Hepatocyte (in vitro differentiated cells): ENCODE data around the gene ERC2. TPM values are rescaled to one million over a fixed set of nuclear protein-coding genes. Genes with fewer than 3 reads are reported as not detected.

Experiments
- DNase-seq: peaks from one replicate; pipeline ENCODE4 v3.0.0-alpha.2; 2016; ENCODE audit warnings: low spot score
- H2AFZ ChIP-seq: fragments of 200-600 bp; sonication (generic); 2 replicates; pipeline ENCODE4 v1.6.0; 2016; ENCODE audit warnings: antibody characterized with exemption, mild to moderate bottlenecking
- H3K27ac ChIP-seq: fragments of 200-600 bp; sonication (generic); 2 replicates; pipeline ENCODE4 v1.5.1; 2016; ENCODE audit warnings: mild to moderate bottlenecking
- H3K27me3 ChIP-seq: fragments of 200-600 bp; sonication (generic); 2 replicates; pipeline ENCODE4 v1.6.1; 2016
- H3K36me3 ChIP-seq: fragments of 200-600 bp; sonication (generic); replicated peaks from 2 replicates; pipeline ENCODE4 v1.5.1; 2016; ENCODE audit warnings: low read depth; ENCODE audit not compliant: insufficient read depth
- H3K4me1 ChIP-seq: fragments of 200-600 bp; sonication (generic); 2 replicates; pipeline ENCODE4 v1.5.1; 2016; ENCODE audit warnings: mild to moderate bottlenecking, moderate library complexity; ENCODE audit not compliant: insufficient read depth
- H3K4me2 ChIP-seq: fragments of 200-600 bp; sonication (generic); 2 replicates; pipeline ENCODE4 v1.6.0; 2016
- H3K4me3 ChIP-seq: fragments of 200-600 bp; sonication (generic); 2 replicates; pipeline ENCODE4 v1.5.1; 2016; ENCODE audit warnings: mild to moderate bottlenecking
- H3K79me2 ChIP-seq: fragments of 200-600 bp; sonication (generic); 2 replicates; pipeline ENCODE4 v1.6.0; 2017; ENCODE audit warnings: mild to moderate bottlenecking
- H3K9me2 ChIP-seq: fragments of 200-600 bp; sonication (generic); replicated peaks from 2 replicates; pipeline ENCODE4 v1.6.0; 2017; ENCODE audit warnings: mild to moderate bottlenecking; ENCODE audit not compliant: insufficient read depth
- H3K9me3 ChIP-seq: fragments of 200-600 bp; sonication (generic); 2 replicates; pipeline ENCODE4 v1.5.1; 2016; ENCODE audit warnings: low read depth, mild to moderate bottlenecking
- H4K20me1 ChIP-seq: fragments of 200-600 bp; sonication (generic); 2 replicates; pipeline ENCODE4 v1.6.0; 2016; ENCODE audit warnings: mild to moderate bottlenecking; ENCODE audit not compliant: insufficient read depth, poor library complexity, severe bottlenecking
- EZH2 ChIP-seq: fragments of 200-600 bp; sonication (generic); IDR thresholded peaks from 2 replicates; pipeline ENCODE4 v1.6.1; 2016; ENCODE audit warnings: antibody characterized with exemption, mild to moderate bottlenecking, borderline replicate concordance
- EZH2phosphoT487 ChIP-seq: fragments of 200-600 bp; sonication (generic); IDR thresholded peaks from one replicate; pipeline ENCODE4 v1.6.1; 2018; ENCODE audit warnings: antibody characterized with exemption, mild to moderate bottlenecking, low read depth, moderate library complexity; ENCODE audit not compliant: unreplicated experiment, severe bottlenecking
- WGBS: methylation state at CpG from one replicate; pipeline ENCODE4 v1.1.6; 2016; ENCODE audit warnings: low lambda C conversion rate; ENCODE audit errors: missing lambda C conversion rate; 5-methylcytosine and 5-hydroxymethylcytosine counted together
- polyA plus RNA-seq: library from polyadenylated mRNA; unstranded; fragments of >200 nt; fragmentation: Nextera tagmentation; extraction: Ambion mirVana; gene quantifications from 2 replicates; pipeline ENCODE4 v1.2.1, GENCODE V29; 2016
- total RNA-seq: library from RNA; depleted of rRNA; stranded (reverse); fragments of >200 nt; gene quantifications from 2 replicates; pipeline ENCODE4 v1.2.3, GENCODE V29; 2014
- TF ChIP-seq, protein P1 (sequence below): fragments of 200-600 bp; sonication (generic); IDR thresholded peaks from 2 replicates; pipeline ENCODE4 v1.5.1; 2016; ENCODE audit warnings: antibody characterized with exemption, mild to moderate bottlenecking; ENCODE audit not compliant: poor library complexity

ERC2 gene
- total and polyA plus RNA-seq, 2 experiments from 2014 or later = 1.2 to 5.3 TPM

DNA sequence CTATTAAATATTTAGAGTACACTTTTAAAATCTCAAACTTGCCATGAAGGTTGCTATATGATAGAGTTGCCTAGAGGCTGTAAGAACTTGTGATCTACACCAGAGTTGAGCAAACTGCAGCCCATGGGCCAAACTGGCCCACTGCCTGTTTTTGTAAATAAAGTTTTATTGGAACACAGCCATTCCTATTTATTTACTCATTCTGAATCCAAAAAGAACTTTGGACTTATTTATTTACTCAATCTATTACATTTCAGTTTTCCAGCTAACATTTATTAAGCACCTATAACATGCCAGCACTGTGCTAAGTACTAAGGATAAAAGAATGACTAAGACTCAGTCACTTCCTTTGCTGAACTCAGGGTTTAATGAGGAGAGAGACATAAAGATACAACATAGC lies 403.6 kb downstream of the ERC2 start:
- H4K20me1 ChIP-seq = no peaks in the 10 kb centered on the region
- no peaks in the 10 kb centered on the region for H3K27me3 ChIP-seq
- TF ChIP-seq, protein P1, sequence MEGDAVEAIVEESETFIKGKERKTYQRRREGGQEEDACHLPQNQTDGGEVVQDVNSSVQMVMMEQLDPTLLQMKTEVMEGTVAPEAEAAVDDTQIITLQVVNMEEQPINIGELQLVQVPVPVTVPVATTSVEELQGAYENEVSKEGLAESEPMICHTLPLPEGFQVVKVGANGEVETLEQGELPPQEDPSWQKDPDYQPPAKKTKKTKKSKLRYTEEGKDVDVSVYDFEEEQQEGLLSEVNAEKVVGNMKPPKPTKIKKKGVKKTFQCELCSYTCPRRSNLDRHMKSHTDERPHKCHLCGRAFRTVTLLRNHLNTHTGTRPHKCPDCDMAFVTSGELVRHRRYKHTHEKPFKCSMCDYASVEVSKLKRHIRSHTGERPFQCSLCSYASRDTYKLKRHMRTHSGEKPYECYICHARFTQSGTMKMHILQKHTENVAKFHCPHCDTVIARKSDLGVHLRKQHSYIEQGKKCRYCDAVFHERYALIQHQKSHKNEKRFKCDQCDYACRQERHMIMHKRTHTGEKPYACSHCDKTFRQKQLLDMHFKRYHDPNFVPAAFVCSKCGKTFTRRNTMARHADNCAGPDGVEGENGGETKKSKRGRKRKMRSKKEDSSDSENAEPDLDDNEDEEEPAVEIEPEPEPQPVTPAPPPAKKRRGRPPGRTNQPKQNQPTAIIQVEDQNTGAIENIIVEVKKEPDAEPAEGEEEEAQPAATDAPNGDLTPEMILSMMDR = no peak
- TF ChIP-seq EZH2 (no peak), EZH2phosphoT487 (no peak)

DNA sequence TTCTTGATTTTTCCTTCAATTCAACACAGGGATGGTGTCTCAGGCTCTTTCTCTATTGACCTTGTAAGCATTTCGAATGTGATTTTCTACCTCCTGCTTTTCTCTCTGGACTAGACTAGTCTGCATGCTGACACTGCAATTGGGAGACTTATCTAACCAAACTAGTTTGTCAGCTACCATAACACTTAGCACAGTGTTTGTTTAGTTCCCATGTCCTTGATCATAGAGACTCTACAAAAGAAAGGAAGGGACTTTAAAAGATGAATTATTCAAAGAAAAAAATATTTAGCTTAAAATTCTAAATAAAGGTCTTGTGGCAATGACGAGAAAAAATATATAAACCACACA lies 407.0 kb downstream of the ERC2 start:
- H3K27me3 ChIP-seq = no peaks in the 10 kb centered on the region
- no peak for DNase-seq
- 46% methylated on average over 2 of the region's 2 CpGs for WGBS
- H3K4me3 ChIP-seq = no peak overlapping the region
- TF ChIP-seq EZH2 (no peak), EZH2phosphoT487 (no peak)
- TF ChIP-seq, protein P1 = no peak
- H4K20me1 ChIP-seq = no peaks in the 10 kb centered on the region
- H3K4me1 ChIP-seq = no peaks in the 10 kb centered on the region
- H3K36me3 ChIP-seq = no peaks in the 10 kb centered on the region
- no peak overlapping the region for H3K27ac ChIP-seq
- no peaks in the 10 kb centered on the region for H3K9me3 ChIP-seq
- no peaks in the 10 kb centered on the region for H3K79me2 ChIP-seq
- no peaks in the 10 kb centered on the region for H3K9me2 ChIP-seq
- no peak overlapping the region for H3K4me2 ChIP-seq
- H2AFZ ChIP-seq = no peak overlapping the region

More for the DNA sequence above, 403.6 kb downstream of the ERC2 start:
- Histone ChIP-seq H3K36me3 (no peaks in the 10 kb centered on the region), H3K4me2 (no peak overlapping the region), H3K9me3 (no peaks in the 10 kb centered on the region), H3K4me1 (peaks cover 7% of the 10 kb centered on the region), H3K4me3 (no peak overlapping the region), H3K27ac (no peak overlapping the region), H3K9me2 (no peaks in the 10 kb centered on the region), H2AFZ (no peak overlapping the region), H3K79me2 (no peaks in the 10 kb centered on the region)
- no peak for DNase-seq

DNA sequence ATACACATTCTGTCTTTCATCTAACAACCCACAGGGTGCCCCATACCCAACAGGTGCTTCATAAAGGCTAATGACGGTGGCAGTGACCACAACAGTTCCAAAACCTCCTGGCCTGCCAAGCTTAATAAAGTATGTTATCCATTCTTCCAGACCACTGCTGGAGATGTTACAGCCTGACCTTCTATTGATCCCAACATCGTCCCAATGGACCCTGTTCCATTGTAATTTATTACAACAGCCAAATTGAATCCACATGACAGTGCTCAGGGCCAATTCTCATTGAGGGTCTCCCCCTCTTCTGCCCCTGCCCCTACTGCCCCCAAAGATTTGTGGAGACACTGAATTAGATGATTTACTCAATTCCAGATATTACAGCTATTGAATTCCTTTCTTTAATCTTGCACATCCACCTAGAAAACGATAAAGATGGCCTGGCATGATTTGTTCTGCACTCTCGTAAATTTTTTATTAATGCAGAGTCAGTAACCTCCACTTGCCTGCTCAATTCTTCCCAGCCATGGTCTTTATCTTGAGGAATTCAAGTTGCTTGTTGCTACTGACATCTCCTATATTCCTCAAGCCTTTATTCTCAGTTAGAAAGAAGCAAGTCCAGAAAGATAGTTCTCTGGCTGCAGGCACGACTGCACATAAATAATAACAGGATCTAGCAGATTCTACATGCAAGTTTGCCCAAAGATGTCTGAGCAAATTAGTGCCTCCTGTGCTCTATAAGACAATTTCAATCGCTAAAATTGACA lies 407.6 kb downstream of the ERC2 start:
- Histone ChIP-seq H2AFZ (no peak overlapping the region), H3K9me3 (no peaks in the 10 kb centered on the region), H3K4me2 (no peak overlapping the region), H4K20me1 (no peaks in the 10 kb centered on the region), H3K27me3 (no peaks in the 10 kb centered on the region), H3K4me3 (no peak overlapping the region), H3K4me1 (peaks cover 3% of the 10 kb centered on the region), H3K9me2 (no peaks in the 10 kb centered on the region), H3K36me3 (no peaks in the 10 kb centered on the region), H3K79me2 (no peaks in the 10 kb centered on the region), H3K27ac (no peak overlapping the region)
- WGBS = 66% methylated on average over 6 of the region's 6 CpGs
- no peak for TF ChIP-seq EZH2phosphoT487
- TF ChIP-seq EZH2 = no peak
- DNase-seq = no peak

DNA sequence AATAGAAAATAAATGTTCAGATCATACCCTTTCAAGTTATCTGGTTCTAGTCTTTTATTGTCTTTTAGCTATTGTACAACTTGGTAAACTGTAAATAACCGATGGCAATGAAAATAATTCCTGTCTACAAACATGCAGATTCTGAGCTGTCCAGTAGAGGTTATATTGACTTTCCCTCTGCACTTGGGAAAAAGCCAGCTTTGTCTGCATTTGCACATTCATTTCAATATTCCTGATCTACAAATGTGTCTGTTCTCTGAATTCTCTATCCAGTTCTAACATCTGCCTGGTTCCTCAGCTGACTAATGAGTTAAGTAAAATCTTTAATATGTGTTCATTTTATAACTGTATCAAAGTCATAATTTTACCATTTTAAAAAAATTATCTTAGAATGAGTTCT lies 408.5 kb downstream of the ERC2 start:
- H2AFZ ChIP-seq = no peak overlapping the region
- no peak for DNase-seq
- H3K4me3 ChIP-seq = no peak overlapping the region
- TF ChIP-seq EZH2phosphoT487 (no peak), EZH2 (no peak)
- TF ChIP-seq, protein P1 = no peak
- H3K9me3 ChIP-seq = no peaks in the 10 kb centered on the region
- no peaks in the 10 kb centered on the region for H3K36me3 ChIP-seq
- H4K20me1 ChIP-seq = no peaks in the 10 kb centered on the region
- H3K27ac ChIP-seq = no peak overlapping the region
- no peaks in the 10 kb centered on the region for H3K27me3 ChIP-seq
- peaks cover 13% of the 10 kb centered on the region for H3K4me1 ChIP-seq
- H3K4me2 ChIP-seq = no peak overlapping the region
- WGBS = 85% methylated on average over 1 of the region's 1 CpG
- H3K79me2 ChIP-seq = no peaks in the 10 kb centered on the region
- H3K9me2 ChIP-seq = no peaks in the 10 kb centered on the region
